HEK293 (cell line): Measurements from ENCODE around the gene CDC42.

Experiments
- IKZF3 ChIP-seq: fragments of 450-650 bp; IDR thresholded peaks from 2 replicates; pipeline ENCODE4 v1.5.0; 2018; ENCODE audit warnings: missing biosample characterization, mild to moderate bottlenecking, missing genetic modification characterization, moderate library complexity
- ZNF274 ChIP-seq, 2 experiments: fragments of 200-500 bp in 1 of 2; fragments of 450-650 bp in 1 of 2; sonication (Bioruptor generic) in 1 of 2; formaldehyde crosslinking in 1 of 2; IDR thresholded peaks; 2 replicates each; pipeline versions ENCODE4 v1.5.1 to v1.6.1; 2014 to 2016; ENCODE audit warnings: borderline replicate concordance in 1 of 2, inconsistent platforms in 1 of 2, low read length in 1 of 2, missing biosample characterization in 1 of 2, missing genetic modification characterization in 1 of 2

- no peak for TF ChIP-seq IKZF3 (tag by site-specific recombination)
- TF ChIP-seq ZNF274 (IDR thresholded peaks at IDR 0.05; ENCODE audit: low read length) = no peak
- no peak for TF ChIP-seq ZNF274 (tag by site-specific recombination; IDR thresholded peaks at IDR 0.05; ENCODE audit: borderline replicate concordance)
Measured at GRCh38 chr1:22115286-22115685, 62.8 kb downstream of the CDC42 start.
